Measurements from ENCODE around the gene PRDM16.

PRDM16 gene

DNA sequence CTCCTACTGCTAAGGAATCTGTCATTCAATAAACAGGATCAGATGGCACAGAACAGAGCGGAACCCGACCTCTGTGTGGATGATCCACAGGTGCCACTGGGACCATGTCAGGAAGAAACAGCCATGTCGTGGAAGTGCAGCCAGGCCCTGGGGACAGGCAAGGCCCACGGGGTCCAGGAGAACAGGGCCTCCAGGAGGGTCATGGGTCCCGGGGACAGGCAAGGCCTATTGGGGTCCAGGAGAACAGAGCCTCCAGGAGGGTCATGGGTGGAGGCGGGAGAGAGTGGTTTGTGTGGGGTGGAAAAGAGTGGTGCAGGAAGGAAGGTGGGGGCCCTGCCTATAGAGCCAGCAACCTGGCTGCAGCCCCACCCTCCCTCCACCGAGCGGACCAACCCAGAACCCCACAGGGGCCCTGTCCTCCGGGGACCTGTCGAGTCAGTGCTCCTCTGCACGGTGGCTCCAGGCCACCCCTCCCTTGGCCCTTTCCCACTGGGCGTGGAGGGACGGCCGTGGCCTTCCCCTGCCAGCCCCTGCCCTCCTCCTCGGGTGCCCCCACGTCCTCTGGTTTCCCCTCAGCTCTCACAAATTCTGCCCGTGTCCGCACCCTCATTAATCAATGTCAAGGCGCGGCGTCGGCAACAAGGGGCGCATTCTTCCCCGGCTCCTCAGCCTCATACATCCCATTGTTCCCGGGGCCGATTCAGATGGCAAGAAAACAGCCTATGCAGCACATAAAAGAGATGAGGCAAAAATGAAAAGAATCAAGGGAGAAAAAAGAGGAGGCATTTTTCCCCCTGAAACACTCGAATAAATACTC, 146.4 kb downstream of the PRDM16 start:
- DNase-seq = no peak

DNA sequence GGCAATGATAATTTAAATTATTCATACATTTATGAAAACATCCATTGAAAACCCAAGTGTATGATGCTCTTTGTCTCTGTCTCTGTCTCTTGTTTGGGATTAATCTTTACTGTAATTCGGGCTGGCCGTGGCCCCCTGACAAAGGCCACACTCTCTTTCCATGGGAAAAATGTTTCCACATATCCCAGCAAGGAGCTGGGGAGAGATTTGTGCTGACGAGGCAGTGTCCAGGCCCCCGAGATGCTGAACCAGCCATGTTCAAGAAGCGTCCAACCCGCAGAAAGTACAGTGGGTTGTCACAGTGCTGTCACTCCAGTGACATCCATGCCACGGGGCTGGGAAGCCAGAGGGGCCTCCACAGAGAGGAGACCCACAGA, 147.0 kb downstream of the PRDM16 start:
- DNase-seq = no peak

- peak; percentile 71 for DNase-seq
Measured at GRCh38 chr1:3217181-3217641, 148.2 kb downstream of the PRDM16 start.

- DNase-seq = no peak
Measured at GRCh38 chr1:3217979-3218679, 149.1 kb downstream of the PRDM16 start.

DNA sequence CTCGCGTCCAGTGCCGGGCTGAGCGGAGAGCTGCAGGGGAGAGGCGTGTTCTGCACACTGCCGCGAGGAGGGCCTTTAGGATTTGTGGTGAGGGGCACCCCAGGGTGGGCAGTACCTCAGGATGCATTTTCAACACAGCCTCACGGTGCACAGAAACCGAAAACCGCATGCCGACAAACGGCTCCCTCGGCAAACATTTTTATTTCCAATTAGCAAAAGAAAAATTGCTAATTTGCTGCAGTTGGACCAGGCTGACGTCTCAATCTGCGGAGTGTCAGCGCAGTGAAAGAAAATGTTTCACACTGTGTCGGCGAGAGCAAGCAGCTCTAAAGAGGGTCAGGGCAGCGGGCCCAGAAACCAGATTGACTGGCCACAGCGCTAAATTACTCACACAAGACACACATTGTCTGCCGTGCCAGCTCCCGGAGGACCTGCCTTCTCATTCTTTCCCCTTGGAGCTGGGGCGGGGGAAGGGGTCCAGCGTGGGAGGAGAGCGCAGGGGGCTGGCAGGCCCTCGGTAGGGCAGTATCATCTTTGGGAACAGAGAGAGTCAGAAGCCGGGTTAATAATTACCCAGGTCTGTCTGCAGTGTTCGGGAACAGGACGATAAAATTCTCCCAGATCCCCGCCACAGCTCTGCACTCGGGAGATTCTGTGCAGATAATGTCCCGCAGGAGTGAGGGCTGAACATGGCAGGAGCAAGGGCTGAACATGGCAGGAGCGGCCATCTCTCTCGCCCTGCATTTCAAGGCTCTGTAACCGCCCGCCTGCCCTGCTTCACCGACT, 150.2 kb downstream of the PRDM16 start:
- peak; percentile 82 for DNase-seq

DNA sequence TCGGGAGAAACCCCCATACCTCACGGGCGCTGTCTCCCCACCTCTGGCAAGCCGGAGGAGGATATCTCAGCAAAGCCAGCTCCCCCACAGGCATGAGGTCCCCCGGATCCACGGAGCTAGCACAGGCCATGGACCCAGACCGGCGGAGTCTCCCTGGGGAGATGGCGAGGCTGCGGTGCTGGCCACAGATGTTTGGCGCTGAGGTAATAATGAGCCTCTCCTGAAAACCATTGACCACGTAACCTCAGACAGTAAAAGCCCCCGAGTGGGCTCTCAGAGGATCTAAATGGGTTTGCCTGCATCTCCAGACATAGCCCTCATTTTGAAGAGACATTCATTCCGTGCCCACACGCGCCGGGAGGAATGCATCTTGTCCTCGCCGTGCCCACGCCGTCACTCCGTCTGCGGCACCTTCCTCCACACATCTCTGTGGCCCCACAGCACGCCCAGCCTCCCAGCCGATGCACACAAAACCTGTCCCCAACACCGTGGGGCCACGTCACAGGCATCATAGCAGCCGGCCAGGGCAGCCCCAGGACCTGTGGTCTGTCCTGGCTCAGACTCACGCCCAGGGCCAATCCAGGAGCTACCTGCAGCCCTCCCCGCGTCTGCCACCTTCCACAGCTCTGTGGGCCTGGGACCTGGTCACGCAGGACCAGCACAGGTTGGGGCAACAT, 150.9 kb downstream of the PRDM16 start:
- no peak for DNase-seq

DNA sequence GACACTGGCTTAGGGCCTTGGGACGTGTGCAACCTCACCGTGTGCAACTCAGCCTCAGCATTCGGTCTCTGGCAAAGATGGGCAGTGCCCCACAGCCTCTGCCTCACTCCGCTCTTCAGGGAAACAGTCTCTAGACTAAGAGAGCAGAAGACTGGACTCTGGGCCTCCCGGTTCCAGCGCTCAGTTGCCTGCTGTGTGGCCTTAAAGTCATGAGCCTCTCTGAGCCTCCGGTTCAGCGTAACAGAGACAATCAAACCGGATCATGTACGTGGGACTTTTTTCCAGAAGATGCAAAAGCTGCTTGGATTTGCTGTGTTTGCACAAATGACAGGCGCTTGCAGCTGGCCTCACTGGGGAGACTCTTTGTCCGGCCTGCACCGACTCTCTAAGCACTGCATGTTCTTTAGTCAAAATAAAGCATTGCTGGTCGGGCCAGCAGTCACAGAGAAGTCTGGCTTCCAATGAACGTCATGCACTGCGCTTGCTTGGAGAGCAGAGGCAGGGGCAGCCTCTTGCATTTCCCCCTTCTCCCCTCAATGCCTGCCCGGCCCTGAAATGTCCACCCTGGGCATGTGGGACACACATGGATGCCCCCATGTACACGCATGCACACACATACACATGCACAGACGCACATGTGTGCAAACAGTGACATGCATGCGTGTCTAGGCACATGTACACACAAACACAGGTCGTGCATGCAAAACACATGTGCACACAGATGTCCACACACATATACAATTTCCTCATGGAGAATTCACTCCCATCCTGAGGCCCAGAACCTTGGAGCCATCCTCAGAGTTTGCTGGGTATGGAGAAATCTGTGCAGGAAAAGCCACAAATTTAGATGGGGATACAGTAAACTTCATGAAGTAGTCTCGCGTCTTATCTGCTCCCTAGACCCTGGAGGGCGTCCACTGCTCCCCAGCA, 152.4 kb downstream of the PRDM16 start:
- DNase-seq = no peak

GRCh38 chr1:3222042-3222692, 153.2 kb downstream of the PRDM16 start:
- DNase-seq = no peak

DNA sequence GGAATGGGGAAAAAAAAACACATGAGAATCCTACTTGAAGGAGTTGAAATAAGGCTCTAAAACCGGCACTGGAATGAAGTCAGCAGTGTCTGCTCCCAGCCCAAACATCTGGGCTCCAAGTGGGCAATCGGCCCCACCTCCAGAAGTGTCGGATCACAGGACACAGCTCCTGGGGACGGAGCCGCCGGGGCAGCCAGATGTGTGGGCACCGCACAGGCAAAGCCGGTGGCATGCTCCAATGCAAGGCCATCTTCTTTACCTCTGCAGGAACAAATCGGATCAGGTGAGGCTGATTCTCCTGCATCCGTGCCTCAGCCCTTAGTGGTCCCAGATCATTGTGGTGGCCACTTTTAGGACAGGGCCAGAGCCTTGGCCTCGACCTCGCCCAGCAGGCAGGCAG, 156.7 kb downstream of the PRDM16 start:
- no peak for DNase-seq

DNA sequence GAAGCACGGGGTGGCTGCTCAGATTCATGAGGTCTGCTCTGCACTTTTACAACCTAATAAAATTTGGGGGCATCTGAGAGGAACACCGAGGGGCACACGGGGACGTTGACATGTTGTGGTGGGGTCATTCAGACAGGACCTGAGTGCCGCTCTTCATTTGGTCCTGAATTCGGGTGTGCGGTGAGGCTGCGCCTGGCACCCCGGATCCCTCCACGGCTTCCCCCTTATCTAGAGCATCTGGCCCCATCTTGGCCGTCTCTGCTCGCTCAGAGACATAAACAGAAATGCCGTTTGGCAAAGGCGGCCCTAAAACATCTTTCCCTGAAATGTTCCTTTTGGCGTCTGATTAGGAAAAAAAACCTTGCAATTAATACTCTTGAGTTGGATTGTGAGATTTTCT, 157.2 kb downstream of the PRDM16 start:
- DNase-seq = no peak

DNA sequence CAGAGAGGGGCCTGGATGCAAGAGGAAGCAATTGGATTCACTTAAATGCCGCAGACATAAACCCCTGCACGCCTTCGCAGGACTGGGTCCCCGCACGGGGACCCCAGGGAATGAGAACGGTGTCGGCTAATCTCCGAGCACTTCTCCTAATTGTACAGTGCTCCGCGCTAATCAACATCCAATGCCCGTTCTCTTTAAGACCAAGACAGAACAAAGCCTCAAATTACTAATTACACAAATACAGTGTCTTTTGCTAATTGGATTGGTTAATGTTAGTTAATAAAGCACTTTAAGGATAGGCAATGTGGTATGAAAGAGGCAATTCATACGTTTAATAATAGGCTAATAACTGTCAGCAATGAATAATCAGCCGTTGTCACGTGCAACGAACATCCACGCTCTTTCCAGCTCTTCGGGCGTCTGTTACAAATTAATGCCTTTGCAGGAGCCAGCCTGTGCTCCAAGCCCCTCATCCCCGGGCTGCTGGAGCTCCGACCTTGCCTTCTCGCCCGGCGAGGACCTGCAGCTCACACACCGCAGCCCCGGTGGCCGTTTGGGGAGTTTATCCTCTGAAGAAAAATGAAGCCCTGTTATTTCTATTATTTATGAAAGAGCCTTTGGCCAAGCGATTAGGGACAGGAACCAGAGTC, 157.8 kb downstream of the PRDM16 start:
- DNase-seq = peak; percentile 76

DNA sequence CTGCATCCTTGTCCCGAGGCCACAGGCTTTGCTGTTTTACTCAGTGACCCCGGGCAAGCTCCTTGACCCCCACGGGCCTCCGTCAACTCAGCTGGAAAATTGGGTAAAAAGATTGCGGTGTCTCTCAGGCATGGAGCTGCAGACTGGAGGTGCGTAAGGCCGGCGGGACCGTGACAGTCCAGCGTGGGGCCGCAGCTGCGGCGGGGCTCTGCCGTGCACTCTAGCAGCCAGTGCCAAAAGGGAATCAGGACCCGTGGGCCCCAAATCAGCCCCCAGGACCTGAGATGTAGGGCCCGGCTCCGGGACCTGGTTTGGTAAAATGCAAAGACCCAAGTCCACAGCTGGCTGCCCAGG, 158.3 kb downstream of the PRDM16 start:
- no peak for DNase-seq

DNA sequence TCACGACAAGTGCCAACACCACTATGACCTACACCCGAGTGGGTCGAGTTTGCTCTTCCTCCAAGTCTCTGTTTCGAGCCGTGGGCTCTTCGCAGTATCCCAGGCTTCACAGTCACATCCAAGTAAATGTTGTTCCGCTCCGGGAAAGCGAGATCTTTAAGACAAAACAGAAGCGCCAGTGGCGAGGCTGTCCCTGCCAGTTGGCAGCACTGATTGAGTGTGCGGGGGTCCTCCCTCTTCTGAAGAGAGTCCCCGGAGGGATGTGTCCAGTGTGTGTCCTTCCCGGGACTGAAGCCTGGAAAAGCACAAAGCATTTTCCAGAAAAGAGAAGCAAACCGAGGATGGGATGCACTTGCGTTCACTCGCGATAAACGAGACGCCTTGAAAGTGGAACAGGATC, 158.9 kb downstream of the PRDM16 start:
- no peak for DNase-seq

- DNase-seq = no peak
Measured at GRCh38 chr1:3229081-3229725, 160.2 kb downstream of the PRDM16 start.

- DNase-seq = no peak
Measured at GRCh38 chr1:3230553-3230952, 161.6 kb downstream of the PRDM16 start.

GRCh38 chr1:3231245-3231644, 162.2 kb downstream of the PRDM16 start:
- no peak for DNase-seq

DNA sequence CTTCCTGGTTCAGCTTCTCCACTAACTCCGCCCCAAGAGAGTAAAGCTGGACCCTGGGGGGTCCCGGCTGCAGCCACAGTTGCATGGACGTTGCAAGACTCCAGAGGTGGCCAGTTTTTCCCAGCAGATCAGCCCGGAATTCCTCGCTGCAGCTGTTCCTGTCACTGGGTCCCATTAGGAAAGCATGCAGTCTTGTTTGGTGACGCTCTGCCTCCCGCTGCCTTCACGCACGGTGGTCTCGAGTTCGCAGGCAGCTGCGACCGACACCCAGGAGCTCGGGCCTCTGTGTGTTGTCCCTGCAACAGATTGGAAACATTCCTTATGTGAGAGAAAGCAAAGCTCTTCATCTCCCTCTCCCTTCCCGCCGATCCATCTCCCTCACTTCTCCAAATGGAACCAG, 162.8 kb downstream of the PRDM16 start:
- no peak for DNase-seq

- DNase-seq = no peak
Measured at GRCh38 chr1:3233031-3233430, 164.0 kb downstream of the PRDM16 start.

- DNase-seq = no peak
Measured at GRCh38 chr1:3233551-3233950, 164.5 kb downstream of the PRDM16 start.

- no peak for DNase-seq
Measured at GRCh38 chr1:3234281-3234680, 165.3 kb downstream of the PRDM16 start.

Measured in eye (tissue), 1 donor.